Osteoblast (primary cell): Measurements from ENCODE around the gene D2HGDH. TPM values are rescaled to one million over a fixed set of nuclear protein-coding genes. Genes with fewer than 3 reads are reported as not detected.

ENCODE experiments used
- DNase-seq: peaks from one replicate; pipeline ENCODE4 v3.0.0; 2011; ENCODE audit warnings: low spot score, mixed read lengths; ENCODE audit not compliant: insufficient read length; ENCODE audit errors: missing footprints
- H2AFZ ChIP-seq: 2 replicates; pipeline ENCODE4 v1.6.0; 2011; ENCODE audit warnings: mild to moderate bottlenecking, low read length
- H3K27ac ChIP-seq: 2 replicates; pipeline ENCODE4 v1.5.1; 2011; ENCODE audit warnings: mild to moderate bottlenecking, low read depth, low read length, moderate library complexity
- H3K27me3 ChIP-seq: 2 replicates; pipeline ENCODE4 v1.6.0; 2012; ENCODE audit warnings: mild to moderate bottlenecking, control low read depth, inconsistent platforms, low read length, moderate library complexity; ENCODE audit not compliant: insufficient read depth
- H3K36me3 ChIP-seq: 2 replicates; pipeline ENCODE4 v1.5.1; 2011; ENCODE audit warnings: mild to moderate bottlenecking, low read length, control low read depth, moderate library complexity; ENCODE audit not compliant: insufficient read depth
- H3K4me1 ChIP-seq: 2 replicates; pipeline ENCODE4 v1.5.1; 2011; ENCODE audit warnings: mild to moderate bottlenecking, low read length, control low read depth, moderate library complexity; ENCODE audit not compliant: insufficient read depth
- H3K4me2 ChIP-seq: 2 replicates; pipeline ENCODE4 v1.6.0; 2011; ENCODE audit warnings: mild to moderate bottlenecking, low read length; ENCODE audit not compliant: insufficient read depth
- H3K4me3 ChIP-seq: fragments of 200-600 bp; sonication (generic); 3 replicates; pipeline ENCODE4 v1.5.1; 2012; ENCODE audit warnings: mild to moderate bottlenecking, low read length, inconsistent platforms; ENCODE audit not compliant: insufficient read depth
- H3K79me2 ChIP-seq: 2 replicates; pipeline ENCODE4 v1.6.0; 2012; ENCODE audit warnings: mild to moderate bottlenecking, low read length, control low read depth, inconsistent platforms; ENCODE audit not compliant: insufficient read depth
- H3K9me3 ChIP-seq: 2 replicates; pipeline ENCODE4 v1.5.1; 2011; ENCODE audit warnings: low read depth, low read length, control low read depth
- H4K20me1 ChIP-seq: 2 replicates; pipeline ENCODE4 v1.6.0; 2012; ENCODE audit warnings: mild to moderate bottlenecking, low read length, control low read depth; ENCODE audit not compliant: insufficient read depth
- CTCF ChIP-seq: IDR thresholded peaks from 2 replicates; pipeline ENCODE4 v1.5.1; 2011; ENCODE audit warnings: mild to moderate bottlenecking, low read depth, low read length, moderate library complexity; ENCODE audit errors: extremely low read depth
- total RNA-seq: library from RNA; depleted of rRNA; stranded (reverse); fragments of >200 nt; gene quantifications from 2 replicates; pipeline ENCODE4 v1.2.3, GENCODE V29; 2012

The D2HGDH gene
- total RNA-seq, 1 donor = 15.6 TPM

- no peaks in the 10 kb centered on the region for H3K36me3 ChIP-seq
- peaks cover 16% of the 10 kb centered on the region for H3K27me3 ChIP-seq
- H3K9me3 ChIP-seq = no peaks in the 10 kb centered on the region
- no peaks in the 10 kb centered on the region for H3K4me1 ChIP-seq
- H2AFZ ChIP-seq = no peak overlapping the region
- H3K79me2 ChIP-seq = no peaks in the 10 kb centered on the region
- H3K4me3 ChIP-seq = no peak overlapping the region
- no peak for TF ChIP-seq CTCF
- no peaks in the 10 kb centered on the region for H4K20me1 ChIP-seq
- no peak overlapping the region for H3K4me2 ChIP-seq
- peak; percentile 78 for DNase-seq
- H3K27ac ChIP-seq = no peak overlapping the region
Measured at GRCh38 chr2:241797441-241798080, 63.1 kb downstream of the D2HGDH start.

- H3K9me3 ChIP-seq = no peaks in the 10 kb centered on the region
- no peak overlapping the region for H3K4me3 ChIP-seq
- no peak overlapping the region for H2AFZ ChIP-seq
- H3K27me3 ChIP-seq = peaks cover 22% of the 10 kb centered on the region
- H3K4me2 ChIP-seq = no peak overlapping the region
- no peaks in the 10 kb centered on the region for H3K79me2 ChIP-seq
- no peaks in the 10 kb centered on the region for H3K4me1 ChIP-seq
- peak; percentile 73 for DNase-seq
- H4K20me1 ChIP-seq = no peaks in the 10 kb centered on the region
- no peak for TF ChIP-seq CTCF
- H3K27ac ChIP-seq = no peak overlapping the region
- no peaks in the 10 kb centered on the region for H3K36me3 ChIP-seq
Measured at GRCh38 chr2:241798081-241798630, 63.7 kb downstream of the D2HGDH start.

GRCh38 chr2:241798631-241799521, 64.4 kb downstream of the D2HGDH start:
- TF ChIP-seq CTCF = no peak
- Histone ChIP-seq H3K4me1 (no peaks in the 10 kb centered on the region), H3K79me2 (no peaks in the 10 kb centered on the region), H3K4me2 (no peak overlapping the region), H4K20me1 (no peaks in the 10 kb centered on the region), H3K27me3 (peaks cover 28% of the 10 kb centered on the region), H3K27ac (no peak overlapping the region), H2AFZ (no peak overlapping the region), H3K9me3 (no peaks in the 10 kb centered on the region), H3K36me3 (no peaks in the 10 kb centered on the region), H3K4me3 (no peak overlapping the region)
- peak; percentile 57 for DNase-seq
